Right cardiac atrium (tissue), 5 donors: ENCODE data around the gene UBL7. TPM values are rescaled to one million over a fixed set of nuclear protein-coding genes. Genes with fewer than 3 reads are reported as not detected.
"Not testable (repeated sequence)": the region's sequence is repeated elsewhere in the genome, so short reads cannot be mapped to it uniquely, and the experiment has no call there.

Source experiments
- ATAC-seq, 2 donors: fragments of 200-7000 bp; cut with Tn5 transposase; one replicate each; pipeline versions ENCODE4 v1.8.0 to v1.9.1; 2020; ENCODE audit warnings: moderate library complexity in 2 of 2, mild to moderate bottlenecking in 1 of 2
- DNase-seq, 3 donors: peaks; one replicate each; pipeline ENCODE4 v3.0.0-alpha.2; 2020
- H3K27ac ChIP-seq: one replicate; pipeline ENCODE4 v1.5.1; 2013; ENCODE audit warnings: mild to moderate bottlenecking, low read length, control low read depth, moderate library complexity
- H3K27me3 ChIP-seq: one replicate; pipeline ENCODE4 v1.6.1; 2013; ENCODE audit not compliant: control insufficient read depth, insufficient read depth
- H3K4me1 ChIP-seq: one replicate; pipeline ENCODE4 v1.6.1; 2013; ENCODE audit warnings: low read length; ENCODE audit not compliant: control insufficient read depth, insufficient read depth
- H3K4me3 ChIP-seq: one replicate; pipeline ENCODE4 v1.5.1; 2013; ENCODE audit warnings: low read length, control low read depth
- H3K9me3 ChIP-seq: one replicate; pipeline ENCODE4 v1.6.1; 2013; ENCODE audit warnings: low read length; ENCODE audit not compliant: control insufficient read depth
- WGBS: extraction: QIAGEN DNeasy Blood & Tissue Kit; methylation state at CpG from one replicate; pipeline ENCODE4 v1.1.7; 2013; 5-methylcytosine and 5-hydroxymethylcytosine counted together
- intact Hi-C, 4 donors: fragments of 100-400 bp; cut with DNase I; formaldehyde crosslinking; loops; one replicate each; pipeline versions ENCODE4 v1.11.0 to v1.14.0; 2022 to 2023
- polyA plus RNA-seq: library from polyadenylated mRNA; stranded (reverse); fragments of 200-250 nt; gene quantifications from one replicate; pipeline ENCODE4 v1.2.3, GENCODE V29; 2013
- total RNA-seq, 4 donors: library from RNA; stranded (reverse); fragmentation: NEBNext Ultra II Directional; extraction: Animal tissue kit (Norgen Biotek cat#: 25700); gene quantifications; one replicate each; pipeline ENCODE4 v1.2.1, GENCODE V29; 2021
- donor health status: healthy with polysubstance abuse.
- donor health status: DM: no; HTN: yes; CAD: no.
- donor health status: DM: no; HTN: no; CAD: no.
- donor health status: DM: no; HTN: yes; CAD: no; lungs with severe emphysema.
- donor health status: DM: yes; HTN: yes; CAD: no.

Gene UBL7
- total and polyA plus RNA-seq, 5 donors, result 35.8 to 59.3 (median 49.0) TPM

DNA sequence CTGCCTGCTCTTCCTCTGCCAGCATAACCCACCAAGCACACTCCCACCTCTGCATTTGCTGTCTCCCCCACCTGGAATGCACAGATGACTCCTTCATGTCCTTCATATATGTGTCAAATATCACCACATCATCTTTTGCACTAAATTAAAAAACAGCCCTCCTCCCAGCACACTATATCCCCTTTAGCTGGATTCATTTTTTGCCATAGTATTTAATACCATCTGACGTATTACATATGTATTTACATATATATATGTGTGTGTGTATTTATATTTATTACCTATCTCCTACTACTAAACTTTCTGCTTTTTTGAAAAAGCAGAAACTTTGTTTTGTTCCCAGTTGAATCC lies 29.4 kb upstream of the UBL7 start:
- H3K4me3 ChIP-seq, result no peak overlapping the region
- no peaks in the 10 kb centered on the region for H3K4me1 ChIP-seq
- DNase-seq, result no peak
- intact Hi-C loops, result no loop called here
- no peak for ATAC-seq
- no peaks in the 10 kb centered on the region for H3K27me3 ChIP-seq
- H3K27ac ChIP-seq, result no peak overlapping the region
- 99% methylated on average over 1 of the region's 1 CpG for WGBS
- H3K9me3 ChIP-seq, result no peaks in the 10 kb centered on the region

- peak; percentile 20 to 72 (median 64) for DNase-seq
- no peak overlapping the region for H3K4me3 ChIP-seq
- H3K9me3 ChIP-seq, result no peaks in the 10 kb centered on the region
- no peaks in the 10 kb centered on the region for H3K4me1 ChIP-seq
- no peak overlapping the region for H3K27ac ChIP-seq
- 34% methylated on average over 9 of the region's 9 CpGs for WGBS
- H3K27me3 ChIP-seq, result no peaks in the 10 kb centered on the region
- peak; percentile 47 to 66 for ATAC-seq
- intact Hi-C loops, result loop anchor here in 3 of 4 donors (5.0 kb wide), 2 partner anchors 107 to 112 kb away; no protein-coding TSS in a partner anchor
Measured at GRCh38 chr15:74489518-74490338, 28.8 kb upstream of the UBL7 start.

DNA sequence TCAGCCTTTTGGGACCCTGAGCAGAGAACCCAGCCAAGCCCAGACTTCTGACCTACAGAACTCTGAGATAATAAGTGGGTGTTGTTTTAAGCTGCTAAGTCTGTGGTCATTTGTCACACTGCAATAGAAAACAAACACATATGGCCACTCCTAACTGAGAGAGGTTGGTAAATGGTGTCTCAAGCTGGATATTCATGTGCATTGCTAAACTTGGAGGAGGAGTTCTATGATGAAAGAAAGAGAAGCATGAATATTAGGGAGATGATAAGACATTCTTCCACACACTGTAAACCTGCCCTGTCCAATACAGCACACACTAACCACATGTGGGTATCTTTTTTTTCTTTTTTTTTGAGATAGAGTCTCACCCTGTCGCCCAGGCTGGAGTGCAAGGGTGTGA lies 27.8 kb upstream of the UBL7 start:
- no peaks in the 10 kb centered on the region for H3K27me3 ChIP-seq
- no peaks in the 10 kb centered on the region for H3K4me1 ChIP-seq
- H3K27ac ChIP-seq, result no peak overlapping the region
- DNase-seq (no peak), ATAC-seq (no peak)
- H3K4me3 ChIP-seq, result no peak overlapping the region
- H3K9me3 ChIP-seq, result no peaks in the 10 kb centered on the region
- intact Hi-C loops, result loop anchor here in 3 of 4 donors (5.0 kb wide), 2 partner anchors 106 to 111 kb away; no protein-coding TSS in a partner anchor
- WGBS, result 89% methylated on average over 1 of the region's 1 CpG

DNA sequence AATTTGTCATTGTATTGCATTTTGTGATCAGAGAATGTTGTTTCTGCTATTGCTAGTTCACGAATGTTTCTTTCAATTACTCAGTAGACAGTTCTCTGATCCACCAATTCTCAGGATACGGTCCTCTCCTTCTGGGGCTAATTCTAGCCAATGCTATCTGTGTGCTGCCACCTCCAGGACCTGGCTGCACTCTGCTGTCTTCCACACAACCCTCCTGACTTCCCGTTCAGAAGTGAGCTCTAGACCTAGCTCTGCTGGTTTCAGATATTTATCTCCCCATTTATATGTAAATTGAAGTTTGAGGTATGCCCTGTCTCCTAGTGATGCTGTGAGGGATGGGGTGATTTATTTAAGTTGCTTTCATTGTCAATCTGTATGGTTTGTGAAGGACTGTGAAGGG lies 21.7 kb upstream of the UBL7 start:
- 58% methylated on average over 3 of the region's 3 CpGs for WGBS
- no peak for DNase-seq
- no peak for ATAC-seq
- H3K27me3 ChIP-seq, result no peaks in the 10 kb centered on the region
- no peak overlapping the region for H3K4me3 ChIP-seq
- H3K4me1 ChIP-seq, result no peaks in the 10 kb centered on the region
- H3K27ac ChIP-seq, result no peak overlapping the region
- no peaks in the 10 kb centered on the region for H3K9me3 ChIP-seq
- intact Hi-C loops, result no loop called here

GRCh38 chr15:74480364-74480763 lies 19.4 kb upstream of the UBL7 start:
- ATAC-seq, H3K27ac ChIP-seq, DNase-seq, intact Hi-C loops, H3K4me3 ChIP-seq, H3K27me3 ChIP-seq, H3K9me3 ChIP-seq, H3K4me1 ChIP-seq: not testable (repeated sequence)
- 93% methylated on average over 27 of the region's 27 CpGs for WGBS

GRCh38 chr15:74471621-74472020 lies 10.7 kb upstream of the UBL7 start:
- H3K4me1 ChIP-seq, intact Hi-C loops, H3K27ac ChIP-seq, H3K4me3 ChIP-seq, ATAC-seq, H3K27me3 ChIP-seq, H3K9me3 ChIP-seq, DNase-seq: not testable (repeated sequence)
- 95% methylated on average over 7 of the region's 7 CpGs for WGBS

GRCh38 chr15:74470631-74471395 lies 9.9 kb upstream of the UBL7 start:
- ATAC-seq (no peak), DNase-seq (no peak)
- no peaks in the 10 kb centered on the region for H3K4me1 ChIP-seq
- no peaks in the 10 kb centered on the region for H3K27me3 ChIP-seq
- 93% methylated on average over 12 of the region's 12 CpGs for WGBS
- H3K27ac ChIP-seq, result no peak overlapping the region
- H3K4me3 ChIP-seq, result no peak overlapping the region
- intact Hi-C loops, result no loop called here
- no peaks in the 10 kb centered on the region for H3K9me3 ChIP-seq

DNA sequence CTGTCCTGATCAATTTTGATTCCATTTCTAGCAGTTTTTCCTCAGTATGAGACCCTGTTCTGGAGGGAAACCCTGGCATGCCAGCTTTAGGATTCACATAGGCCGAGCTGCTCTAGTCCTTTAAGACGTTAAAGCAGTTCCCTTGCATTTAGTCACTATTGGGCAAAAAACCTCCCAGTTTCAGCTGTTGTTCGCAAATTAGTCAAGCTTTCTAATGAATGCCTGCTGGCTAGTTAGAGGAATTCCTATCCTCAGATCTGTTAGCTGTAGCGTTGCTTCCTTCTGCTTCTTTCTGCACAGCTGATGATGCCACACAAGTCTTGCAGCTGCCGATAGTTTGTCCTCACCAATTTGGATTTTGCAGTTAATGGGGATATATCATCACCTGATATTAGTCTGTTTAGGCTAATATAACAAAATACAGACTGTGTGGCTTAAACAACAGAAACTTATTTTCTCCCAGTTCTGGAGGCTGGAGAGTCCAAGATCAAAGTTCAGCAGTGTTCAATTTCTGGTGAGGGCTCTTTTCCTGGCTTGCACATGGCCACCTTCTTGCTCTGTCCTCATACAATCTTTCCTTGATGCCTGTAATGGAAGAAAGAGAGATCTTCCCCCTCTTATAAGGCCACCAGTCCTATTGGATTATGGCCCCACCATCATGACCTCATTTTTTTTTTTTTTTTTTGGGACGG lies 7.5 kb upstream of the UBL7 start:
- H3K27me3 ChIP-seq, result no peaks in the 10 kb centered on the region
- intact Hi-C loops, result loop anchor here in 1 of 4 donors (10.0 kb wide), 1 partner anchor 146 kb away; the partner anchor contains the start of gene CLK3
- ATAC-seq, result no peak
- H3K4me3 ChIP-seq, result no peak overlapping the region
- 96% methylated on average over 6 of the region's 6 CpGs for WGBS
- no peaks in the 10 kb centered on the region for H3K4me1 ChIP-seq
- no peak overlapping the region for H3K27ac ChIP-seq
- no peaks in the 10 kb centered on the region for H3K9me3 ChIP-seq
- DNase-seq, result no peak

DNA sequence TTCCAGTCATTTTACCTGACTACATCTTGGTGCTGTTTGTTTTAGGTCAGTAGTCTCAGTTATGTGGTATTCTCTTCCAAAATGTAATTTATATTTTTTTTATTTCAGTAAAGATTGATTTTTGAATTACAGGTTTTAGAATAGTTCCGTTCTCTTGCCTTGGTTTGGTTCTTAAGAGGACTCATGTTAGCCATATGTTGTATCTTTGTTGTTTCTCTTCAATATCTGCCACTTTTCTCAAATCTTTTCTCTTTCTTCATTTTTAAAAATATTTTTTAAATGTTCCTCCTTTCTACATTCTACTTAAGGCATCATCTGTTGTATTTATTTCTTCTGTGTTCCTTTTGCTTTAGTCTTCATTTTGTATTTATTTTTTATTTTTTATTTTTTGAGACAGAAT lies 5.6 kb upstream of the UBL7 start:
- intact Hi-C loops, result loop anchor here in 1 of 4 donors (10.0 kb wide), 1 partner anchor 148 kb away; the partner anchor contains the start of gene CLK3
- Histone ChIP-seq H3K27me3 (no peaks in the 10 kb centered on the region), H3K27ac (no peak overlapping the region), H3K4me1 (no peaks in the 10 kb centered on the region), H3K4me3 (no peak overlapping the region), H3K9me3 (no peaks in the 10 kb centered on the region)
- DNase-seq, result no peak
- no peak for ATAC-seq
- WGBS, result 97% methylated on average over 1 of the region's 1 CpG

DNA sequence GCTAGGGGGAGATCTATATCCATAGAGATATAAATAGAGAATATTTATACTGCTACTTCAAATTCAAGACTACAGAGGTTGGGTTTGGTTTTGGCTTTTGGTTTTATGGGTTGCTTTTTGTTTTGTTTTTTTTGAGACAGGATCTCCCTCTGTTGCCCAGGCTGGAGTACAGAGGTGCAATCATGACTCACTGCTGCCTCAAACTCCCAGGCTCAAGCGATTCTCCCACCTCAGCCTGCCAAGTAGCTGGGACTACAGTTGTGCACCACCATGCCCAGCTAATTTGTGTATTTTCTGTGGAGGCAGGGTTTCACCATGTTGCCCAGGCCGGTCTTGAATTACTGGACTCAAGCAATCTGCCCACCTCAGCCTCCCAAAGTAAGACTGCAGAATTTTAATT lies 3.9 kb upstream of the UBL7 start:
- intact Hi-C loops, result loop anchor here in 1 of 4 donors (10.0 kb wide), 1 partner anchor 150 kb away; the partner anchor contains the start of gene CLK3
- WGBS, result 93% methylated on average over 2 of the region's 2 CpGs
- Histone ChIP-seq H3K27me3 (no peaks in the 10 kb centered on the region), H3K4me1 (peaks cover 2% of the 10 kb centered on the region), H3K4me3 (no peak overlapping the region), H3K9me3 (no peaks in the 10 kb centered on the region), H3K27ac (no peak overlapping the region)
- ATAC-seq (no peak), DNase-seq (no peak)
